HEK293 (cell line): Measurements from ENCODE around the gene ZSWIM3.
A peak's percentile ranks its signal among the peaks of the same experiment; 100 is the strongest.

Source experiments
- CTCF ChIA-PET: fragments of 350-600 bp; formaldehyde crosslinking; extraction: SDS; loops from one replicate; lab custom pipeline; 2021; ENCODE audit warnings: antibody characterized with exemption; lab: Yijun Ruan, JAX
- POLR2A ChIA-PET: fragments of 300-600 bp; formaldehyde crosslinking; extraction: SDS; loops from one replicate; lab custom pipeline; 2020; ENCODE audit warnings: antibody characterized with exemption, inconsistent platforms; lab: Yijun Ruan, JAX
- H3K27ac ChIP-seq: fragments of 200-500 bp; sonication (Bioruptor generic); 2 replicates; pipeline ENCODE4 v1.5.1; 2014; ENCODE audit warnings: low read depth, low read length, control low read depth, inconsistent platforms; ENCODE audit errors: extremely low read depth
- H3K36me3 ChIP-seq, 2 experiments: fragments of 200-500 bp in 1 of 2; sonication (Bioruptor generic) in 1 of 2; 1 replicate in 1 of 2; 2 replicates in 1 of 2; pipeline ENCODE4 v1.5.1; 2014 to 2017; ENCODE audit warnings: inconsistent platforms in 2 of 2, low read length in 2 of 2; ENCODE audit not compliant: control insufficient read depth in 2 of 2, insufficient read depth in 1 of 2
- H3K4me1 ChIP-seq: fragments of 200-500 bp; sonication (Bioruptor generic); 2 replicates; pipeline ENCODE4 v1.5.1; 2014; ENCODE audit warnings: mild to moderate bottlenecking, low read length, inconsistent platforms; ENCODE audit not compliant: control insufficient read depth, insufficient read depth
- H3K4me3 ChIP-seq: 2 replicates; pipeline ENCODE4 v1.5.1; 2011; ENCODE audit warnings: low read depth, mild to moderate bottlenecking, control low read depth, low read length, moderate library complexity
- H3K9me3 ChIP-seq: fragments of 200-500 bp; sonication (Bioruptor generic); 2 replicates; pipeline ENCODE4 v1.5.1; 2014; ENCODE audit warnings: low read depth, low read length, inconsistent platforms; ENCODE audit not compliant: control insufficient read depth, insufficient read depth
- BCL11A ChIP-seq: fragments of 450-650 bp; formaldehyde crosslinking; IDR thresholded peaks from 2 replicates; pipeline ENCODE4 v1.5.1; 2016; ENCODE audit warnings: low read depth, missing biosample characterization, missing genetic modification characterization
- EGR2 ChIP-seq: fragments of 450-650 bp; formaldehyde crosslinking; IDR thresholded peaks from 2 replicates; pipeline ENCODE4 v1.5.1; 2016; ENCODE audit warnings: low read depth, missing biosample characterization, missing genetic modification characterization
- KLF1 ChIP-seq: fragments of 450-650 bp; formaldehyde crosslinking; IDR thresholded peaks from 2 replicates; pipeline ENCODE4 v1.5.1; 2016; ENCODE audit warnings: missing biosample characterization, missing genetic modification characterization
- KLF7 ChIP-seq: fragments of 450-650 bp; formaldehyde crosslinking; IDR thresholded peaks from 2 replicates; pipeline ENCODE4 v1.5.1; 2016; ENCODE audit warnings: missing biosample characterization, missing genetic modification characterization, borderline replicate concordance
- KLF8 ChIP-seq: fragments of 450-650 bp; formaldehyde crosslinking; IDR thresholded peaks from 2 replicates; pipeline ENCODE4 v1.5.1; 2016; ENCODE audit warnings: missing biosample characterization, missing genetic modification characterization
- MEIS1 ChIP-seq: sonication (generic); formaldehyde crosslinking; IDR thresholded peaks from 2 replicates; pipeline ENCODE4 v1.8.1; 2022; ENCODE audit warnings: missing genetic modification reagents, mild to moderate bottlenecking, borderline replicate concordance
- RBAK ChIP-seq: fragments of 450-650 bp; formaldehyde crosslinking; IDR thresholded peaks from 2 replicates; pipeline ENCODE4 v1.5.1; 2016; ENCODE audit warnings: missing biosample characterization, missing genetic modification characterization
- ZBTB1 ChIP-seq: fragments of 450-650 bp; formaldehyde crosslinking; IDR thresholded peaks from 2 replicates; pipeline ENCODE4 v1.5.1; 2016; ENCODE audit warnings: missing biosample characterization, missing genetic modification characterization
- ZBTB48 ChIP-seq: fragments of 450-650 bp; formaldehyde crosslinking; IDR thresholded peaks from 2 replicates; pipeline ENCODE4 v1.5.1; 2016; ENCODE audit warnings: missing biosample characterization, missing genetic modification characterization
- ZFP37 ChIP-seq: fragments of 450-650 bp; formaldehyde crosslinking; IDR thresholded peaks from 2 replicates; pipeline ENCODE4 v1.5.1; 2016; ENCODE audit warnings: missing biosample characterization, missing genetic modification characterization
- ZIC2 ChIP-seq: fragments of 450-650 bp; formaldehyde crosslinking; IDR thresholded peaks from 2 replicates; pipeline ENCODE4 v1.5.1; 2016; ENCODE audit warnings: missing biosample characterization, missing genetic modification characterization
- ZNF24 ChIP-seq: fragments of 450-650 bp; formaldehyde crosslinking; IDR thresholded peaks from 2 replicates; pipeline ENCODE4 v1.5.1; 2016; ENCODE audit warnings: missing biosample characterization, missing genetic modification characterization
- ZNF248 ChIP-seq: fragments of 450-650 bp; formaldehyde crosslinking; IDR thresholded peaks from 2 replicates; pipeline ENCODE4 v1.5.1; 2017; ENCODE audit warnings: missing biosample characterization, missing genetic modification characterization
- ZNF274 ChIP-seq, 2 experiments: fragments of 200-500 bp in 1 of 2; fragments of 450-650 bp in 1 of 2; sonication (Bioruptor generic) in 1 of 2; formaldehyde crosslinking in 1 of 2; IDR thresholded peaks; 2 replicates each; pipeline versions ENCODE4 v1.5.1 to v1.6.1; 2014 to 2016; ENCODE audit warnings: borderline replicate concordance in 1 of 2, inconsistent platforms in 1 of 2, low read length in 1 of 2, missing biosample characterization in 1 of 2, missing genetic modification characterization in 1 of 2
- ZNF37A ChIP-seq: fragments of 450-650 bp; IDR thresholded peaks from 2 replicates; pipeline ENCODE4 v1.5.1; 2018; ENCODE audit warnings: missing biosample characterization, missing genetic modification characterization
- ZNF394 ChIP-seq: fragments of 450-650 bp; formaldehyde crosslinking; IDR thresholded peaks from 2 replicates; pipeline ENCODE4 v1.5.1; 2016; ENCODE audit warnings: missing biosample characterization, missing genetic modification characterization, mild to moderate bottlenecking, moderate library complexity, borderline replicate concordance
- ZNF585B ChIP-seq: fragments of 450-650 bp; formaldehyde crosslinking; IDR thresholded peaks from 2 replicates; pipeline ENCODE4 v1.5.1; 2016; ENCODE audit warnings: missing biosample characterization, missing genetic modification characterization
- ZNF658 ChIP-seq: fragments of 450-650 bp; formaldehyde crosslinking; IDR thresholded peaks from 2 replicates; pipeline ENCODE4; 2016; ENCODE audit warnings: missing biosample characterization, missing genetic modification characterization
- ZNF677 ChIP-seq: fragments of 450-650 bp; IDR thresholded peaks from 2 replicates; pipeline ENCODE4 v1.5.0; 2018; ENCODE audit warnings: missing biosample characterization, mild to moderate bottlenecking, missing genetic modification characterization, moderate library complexity
- ZNF776 ChIP-seq: fragments of 450-650 bp; formaldehyde crosslinking; IDR thresholded peaks from 2 replicates; pipeline ENCODE4 v1.5.0; 2017; ENCODE audit warnings: missing biosample characterization, missing genetic modification characterization, borderline replicate concordance
- ZSCAN23 ChIP-seq: fragments of 450-650 bp; formaldehyde crosslinking; IDR thresholded peaks from 2 replicates; pipeline ENCODE4 v1.5.1; 2016; ENCODE audit warnings: missing biosample characterization, missing genetic modification characterization
- TF ChIP-seq, protein P1 (sequence below): fragments of 450-650 bp; formaldehyde crosslinking; IDR thresholded peaks from 2 replicates; pipeline ENCODE4 v1.5.1; 2016; ENCODE audit warnings: missing biosample characterization, missing genetic modification characterization
- TF ChIP-seq, protein P2 (sequence below): fragments of 450-650 bp; formaldehyde crosslinking; IDR thresholded peaks from 2 replicates; pipeline ENCODE4 v1.5.1; 2016; ENCODE audit warnings: missing biosample characterization, missing genetic modification characterization
- TF ChIP-seq, protein P3 (sequence below): fragments of 450-650 bp; formaldehyde crosslinking; IDR thresholded peaks from 2 replicates; pipeline ENCODE4 v1.5.1; 2016; ENCODE audit warnings: missing biosample characterization, missing genetic modification characterization, borderline replicate concordance
- TF ChIP-seq, protein P4 (sequence below): IDR thresholded peaks from 2 replicates; pipeline ENCODE4 v1.6.1; 2011; ENCODE audit warnings: mild to moderate bottlenecking, low read depth, low read length, borderline replicate concordance
- TF ChIP-seq, protein P5 (sequence below): fragments of 450-650 bp; IDR thresholded peaks from 2 replicates; pipeline ENCODE4 v1.5.1; 2018; ENCODE audit warnings: missing biosample characterization, mild to moderate bottlenecking, missing genetic modification characterization

ZSWIM3 gene

DNA sequence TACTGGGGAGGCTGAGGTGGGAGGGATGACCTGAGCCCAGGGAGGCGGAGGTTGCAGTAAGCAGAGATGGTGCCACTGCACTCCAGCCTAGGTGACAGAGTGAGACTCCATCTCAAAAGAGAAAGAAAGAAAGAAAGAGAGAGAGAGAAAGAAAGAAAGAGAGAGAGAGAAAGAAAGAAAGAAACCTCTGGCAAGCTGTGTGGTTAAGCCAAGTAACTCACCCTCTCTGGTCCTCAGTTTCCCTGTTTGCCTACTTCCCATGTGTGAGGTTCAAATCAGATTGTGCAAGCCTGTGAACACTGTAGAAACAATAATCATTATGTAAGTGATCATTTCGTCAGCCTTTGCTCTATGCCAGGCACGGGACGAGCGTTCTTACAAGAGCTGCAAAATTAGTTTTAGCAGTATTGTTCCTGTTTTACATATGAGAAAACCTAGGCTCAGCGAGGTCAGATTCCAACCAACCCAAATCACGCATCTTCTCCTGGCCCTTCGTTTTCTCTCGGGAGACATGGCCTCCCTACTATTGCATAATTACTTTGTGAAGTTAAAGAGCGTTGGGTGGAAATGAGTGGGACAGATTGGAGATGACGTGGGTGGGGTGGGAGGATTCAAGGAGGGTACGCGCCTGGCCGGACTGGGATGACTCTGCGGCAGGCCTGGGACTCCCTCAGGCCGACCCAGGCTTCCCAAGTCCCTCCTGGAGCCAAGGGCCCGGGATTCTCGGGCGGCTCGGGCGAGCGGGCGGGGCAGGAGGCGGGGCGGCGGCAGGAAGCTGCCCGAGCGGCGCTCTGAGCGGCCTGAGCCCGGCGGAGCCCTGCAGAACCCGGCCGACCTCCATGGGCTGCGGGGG, 24.2 kb upstream of the ZSWIM3 start, which contains the start of gene SNX21:
SNX21 (plus strand) TSS at position 770 of the 853 bp plus-strand sequence. CDS start 121 bp downstream, outside the sequence.
- H3K27ac ChIP-seq, result peak within 1 kb of the TSS; percentile 46
- H3K4me3 ChIP-seq, result peak within 1 kb of the TSS; percentile 48
- CTCF ChIA-PET, result interaction anchor here (0.6 to 2.0 kb wide), 4 partner anchors 9 to 104 kb away, joined by 4 to 8 read pairs (median 4); no protein-coding TSS in a partner anchor
- no peaks in the 10 kb centered on the region for H3K9me3 ChIP-seq
- no peaks in the 10 kb centered on the region; the same call in 1 of the 2 replicates for H3K4me1 ChIP-seq
- peaks cover 0 to 8% of the 10 kb centered on the region in 2 experiments; a peak in 1 of 3 replicates for H3K36me3 ChIP-seq
- POLR2A ChIA-PET, result interaction anchor here (0.8 to 1.5 kb wide), 6 partner anchors 14 to 138 kb away, joined by 3 to 4 read pairs (median 3); partner anchors contain the start of genes ACOT8 and ZSWIM1
- TF ChIP-seq ZNF394 (tag by site-specific recombination), result no peak
- no peak for TF ChIP-seq BCL11A
- no peak for TF ChIP-seq ZNF274 (IDR thresholded peaks at IDR 0.05; ENCODE audit: low read length)
- no peak for TF ChIP-seq ZNF274 (tag by site-specific recombination; IDR thresholded peaks at IDR 0.05; ENCODE audit: borderline replicate concordance)
- TF ChIP-seq ZNF248, result no peak
- TF ChIP-seq KLF1 (tag by site-specific recombination), result no peak
- TF ChIP-seq RBAK, result no peak
- TF ChIP-seq EGR2 (tag by site-specific recombination), result peak; percentile 90
- no peak for TF ChIP-seq ZBTB1 (tag by site-specific recombination)
- TF ChIP-seq ZNF677 (tag by site-specific recombination), result no peak
- TF ChIP-seq ZNF585B (tag by site-specific recombination), result no peak
- TF ChIP-seq, protein P1, sequence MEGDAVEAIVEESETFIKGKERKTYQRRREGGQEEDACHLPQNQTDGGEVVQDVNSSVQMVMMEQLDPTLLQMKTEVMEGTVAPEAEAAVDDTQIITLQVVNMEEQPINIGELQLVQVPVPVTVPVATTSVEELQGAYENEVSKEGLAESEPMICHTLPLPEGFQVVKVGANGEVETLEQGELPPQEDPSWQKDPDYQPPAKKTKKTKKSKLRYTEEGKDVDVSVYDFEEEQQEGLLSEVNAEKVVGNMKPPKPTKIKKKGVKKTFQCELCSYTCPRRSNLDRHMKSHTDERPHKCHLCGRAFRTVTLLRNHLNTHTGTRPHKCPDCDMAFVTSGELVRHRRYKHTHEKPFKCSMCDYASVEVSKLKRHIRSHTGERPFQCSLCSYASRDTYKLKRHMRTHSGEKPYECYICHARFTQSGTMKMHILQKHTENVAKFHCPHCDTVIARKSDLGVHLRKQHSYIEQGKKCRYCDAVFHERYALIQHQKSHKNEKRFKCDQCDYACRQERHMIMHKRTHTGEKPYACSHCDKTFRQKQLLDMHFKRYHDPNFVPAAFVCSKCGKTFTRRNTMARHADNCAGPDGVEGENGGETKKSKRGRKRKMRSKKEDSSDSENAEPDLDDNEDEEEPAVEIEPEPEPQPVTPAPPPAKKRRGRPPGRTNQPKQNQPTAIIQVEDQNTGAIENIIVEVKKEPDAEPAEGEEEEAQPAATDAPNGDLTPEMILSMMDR (tag by site-specific recombination), result no peak
- TF ChIP-seq ZNF24 (tag by site-specific recombination), result no peak
- TF ChIP-seq ZIC2 (tag by site-specific recombination), result no peak
- TF ChIP-seq, protein P2, sequence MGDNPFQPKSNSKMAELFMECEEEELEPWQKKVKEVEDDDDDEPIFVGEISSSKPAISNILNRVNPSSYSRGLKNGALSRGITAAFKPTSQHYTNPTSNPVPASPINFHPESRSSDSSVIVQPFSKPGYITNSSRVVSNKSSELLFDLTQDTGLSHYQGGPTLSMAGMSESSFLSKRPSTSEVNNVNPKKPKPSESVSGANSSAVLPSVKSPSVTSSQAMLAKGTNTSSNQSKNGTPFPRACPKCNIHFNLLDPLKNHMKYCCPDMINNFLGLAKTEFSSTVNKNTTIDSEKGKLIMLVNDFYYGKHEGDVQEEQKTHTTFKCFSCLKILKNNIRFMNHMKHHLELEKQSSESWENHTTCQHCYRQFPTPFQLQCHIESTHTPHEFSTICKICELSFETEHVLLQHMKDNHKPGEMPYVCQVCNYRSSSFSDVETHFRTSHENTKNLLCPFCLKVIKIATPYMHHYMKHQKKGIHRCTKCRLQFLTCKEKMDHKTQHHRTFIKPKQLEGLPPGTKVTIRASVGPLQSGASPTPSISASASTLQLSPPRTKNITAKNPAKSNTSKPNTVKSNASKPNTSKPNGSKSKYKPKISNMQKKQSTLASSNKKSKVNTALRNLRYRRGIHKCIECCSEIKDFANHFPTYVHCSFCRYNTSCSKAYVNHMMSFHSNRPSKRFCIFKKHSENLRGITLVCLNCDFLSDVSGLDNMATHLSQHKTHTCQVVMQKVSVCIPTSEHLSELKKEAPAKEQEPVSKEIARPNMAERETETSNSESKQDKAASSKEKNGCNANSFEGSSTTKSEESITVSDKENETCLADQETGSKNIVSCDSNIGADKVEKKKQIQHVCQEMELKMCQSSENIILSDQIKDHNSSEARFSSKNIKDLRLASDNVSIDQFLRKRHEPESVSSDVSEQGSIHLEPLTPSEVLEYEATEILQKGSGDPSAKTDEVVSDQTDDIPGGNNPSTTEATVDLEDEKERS (tag by site-specific recombination), result peak; percentile 3; the same call in 1 of the 2 replicates
- TF ChIP-seq ZSCAN23 (tag by site-specific recombination), result no peak
- no peak for TF ChIP-seq ZFP37 (tag by site-specific recombination)
- no peak for TF ChIP-seq KLF8 (tag by site-specific recombination)
- TF ChIP-seq, protein P3, sequence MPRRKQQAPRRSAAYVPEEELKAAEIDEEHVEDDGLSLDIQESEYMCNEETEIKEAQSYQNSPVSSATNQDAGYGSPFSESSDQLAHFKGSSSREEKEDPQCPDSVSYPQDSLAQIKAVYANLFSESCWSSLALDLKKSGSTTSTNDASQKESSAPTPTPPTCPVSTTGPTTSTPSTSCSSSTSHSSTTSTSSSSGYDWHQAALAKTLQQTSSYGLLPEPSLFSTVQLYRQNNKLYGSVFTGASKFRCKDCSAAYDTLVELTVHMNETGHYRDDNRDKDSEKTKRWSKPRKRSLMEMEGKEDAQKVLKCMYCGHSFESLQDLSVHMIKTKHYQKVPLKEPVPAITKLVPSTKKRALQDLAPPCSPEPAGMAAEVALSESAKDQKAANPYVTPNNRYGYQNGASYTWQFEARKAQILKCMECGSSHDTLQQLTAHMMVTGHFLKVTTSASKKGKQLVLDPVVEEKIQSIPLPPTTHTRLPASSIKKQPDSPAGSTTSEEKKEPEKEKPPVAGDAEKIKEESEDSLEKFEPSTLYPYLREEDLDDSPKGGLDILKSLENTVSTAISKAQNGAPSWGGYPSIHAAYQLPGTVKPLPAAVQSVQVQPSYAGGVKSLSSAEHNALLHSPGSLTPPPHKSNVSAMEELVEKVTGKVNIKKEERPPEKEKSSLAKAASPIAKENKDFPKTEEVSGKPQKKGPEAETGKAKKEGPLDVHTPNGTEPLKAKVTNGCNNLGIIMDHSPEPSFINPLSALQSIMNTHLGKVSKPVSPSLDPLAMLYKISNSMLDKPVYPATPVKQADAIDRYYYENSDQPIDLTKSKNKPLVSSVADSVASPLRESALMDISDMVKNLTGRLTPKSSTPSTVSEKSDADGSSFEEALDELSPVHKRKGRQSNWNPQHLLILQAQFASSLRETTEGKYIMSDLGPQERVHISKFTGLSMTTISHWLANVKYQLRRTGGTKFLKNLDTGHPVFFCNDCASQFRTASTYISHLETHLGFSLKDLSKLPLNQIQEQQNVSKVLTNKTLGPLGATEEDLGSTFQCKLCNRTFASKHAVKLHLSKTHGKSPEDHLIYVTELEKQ (tag by site-specific recombination), result no peak
- TF ChIP-seq, protein P4, sequence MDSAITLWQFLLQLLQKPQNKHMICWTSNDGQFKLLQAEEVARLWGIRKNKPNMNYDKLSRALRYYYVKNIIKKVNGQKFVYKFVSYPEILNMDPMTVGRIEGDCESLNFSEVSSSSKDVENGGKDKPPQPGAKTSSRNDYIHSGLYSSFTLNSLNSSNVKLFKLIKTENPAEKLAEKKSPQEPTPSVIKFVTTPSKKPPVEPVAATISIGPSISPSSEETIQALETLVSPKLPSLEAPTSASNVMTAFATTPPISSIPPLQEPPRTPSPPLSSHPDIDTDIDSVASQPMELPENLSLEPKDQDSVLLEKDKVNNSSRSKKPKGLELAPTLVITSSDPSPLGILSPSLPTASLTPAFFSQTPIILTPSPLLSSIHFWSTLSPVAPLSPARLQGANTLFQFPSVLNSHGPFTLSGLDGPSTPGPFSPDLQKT, result no peak
- TF ChIP-seq ZNF37A (tag by site-specific recombination), result no peak
- no peak for TF ChIP-seq ZNF776
- TF ChIP-seq KLF7 (tag by site-specific recombination), result no peak
- TF ChIP-seq, protein P5, sequence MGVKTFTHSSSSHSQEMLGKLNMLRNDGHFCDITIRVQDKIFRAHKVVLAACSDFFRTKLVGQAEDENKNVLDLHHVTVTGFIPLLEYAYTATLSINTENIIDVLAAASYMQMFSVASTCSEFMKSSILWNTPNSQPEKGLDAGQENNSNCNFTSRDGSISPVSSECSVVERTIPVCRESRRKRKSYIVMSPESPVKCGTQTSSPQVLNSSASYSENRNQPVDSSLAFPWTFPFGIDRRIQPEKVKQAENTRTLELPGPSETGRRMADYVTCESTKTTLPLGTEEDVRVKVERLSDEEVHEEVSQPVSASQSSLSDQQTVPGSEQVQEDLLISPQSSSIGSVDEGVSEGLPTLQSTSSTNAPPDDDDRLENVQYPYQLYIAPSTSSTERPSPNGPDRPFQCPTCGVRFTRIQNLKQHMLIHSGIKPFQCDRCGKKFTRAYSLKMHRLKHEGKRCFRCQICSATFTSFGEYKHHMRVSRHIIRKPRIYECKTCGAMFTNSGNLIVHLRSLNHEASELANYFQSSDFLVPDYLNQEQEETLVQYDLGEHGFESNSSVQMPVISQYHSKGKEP (tag by site-specific recombination), result no peak
- TF ChIP-seq ZBTB48 (tag by site-specific recombination), result no peak
- TF ChIP-seq ZNF658 (tag by site-specific recombination), result no peak
- TF ChIP-seq MEIS1 (CRISPR knock-in tag), result no peak
